K562 (cell line): Measurements from ENCODE around the gene PRUNE1. TPM values are rescaled to one million over a fixed set of nuclear protein-coding genes. Genes with fewer than 3 reads are reported as not detected.

Experiments used
- ATAC-seq: fragments of 200-7000 bp; cut with Tn5 transposase; 3 replicates; pipeline ENCODE4 v1.9.1; 2020; ENCODE audit warnings: moderate library complexity
- BruUV-seq: library from RNA; stranded (reverse); fragments of 400-500 nt; replicated peaks from 2 replicates; lab custom pipeline; 2021; lab: Mats Ljungman, UMichigan
- CTCF ChIA-PET: fragments of 300-600 bp; formaldehyde crosslinking; extraction: SDS; loops from one replicate; lab custom pipeline; 2021; ENCODE audit warnings: low intra/inter-chr PET ratio; lab: Yijun Ruan, JAX
- POLR2A ChIA-PET: fragments of 300-600, 350-650 bp; sonication (Branson Sonifier 250); formaldehyde crosslinking; extraction: SDS; loops from one replicate; lab custom pipeline; 2021; ENCODE audit warnings: antibody characterized with exemption, inconsistent platforms; lab: Yijun Ruan, JAX
- DNase-seq, 4 experiments: peaks; one replicate each; pipeline versions ENCODE4 v3.0.0 to v3.0.0-alpha.2; 2011 to 2018; ENCODE audit warnings: low spot score in 3 of 4, mixed read lengths in 3 of 4; ENCODE audit errors: extremely low read depth in 1 of 4
- FAIRE-seq: peaks from 2 replicates; lab custom pipeline; 2011; peaks lifted over from hg19 to GRCh38; lab: Jason Lieb, UNC
- H2AFZ ChIP-seq: 2 replicates; pipeline ENCODE4 v1.6.0; 2011; ENCODE audit warnings: low read depth, low read length, control low read depth, inconsistent platforms
- H3K27ac ChIP-seq: fragments of 200-600 bp; 3 replicates; pipeline ENCODE4 v1.8.0; 2011; ENCODE audit warnings: low read depth, mild to moderate bottlenecking, control low read depth, inconsistent platforms, low read length, moderate library complexity, mixed read lengths; ENCODE audit errors: extremely low read depth
- H3K27me3 ChIP-seq, 2 experiments: fragments of 300-600 bp in 1 of 2; 2 replicates in 1 of 2; 3 replicates in 1 of 2; pipeline versions ENCODE4 v1.6.0 to v1.8.0; 2011; ENCODE audit warnings: inconsistent platforms in 2 of 2, low read length in 2 of 2, mild to moderate bottlenecking in 1 of 2, mixed read lengths in 1 of 2, moderate library complexity in 1 of 2; ENCODE audit not compliant: control insufficient read depth in 2 of 2, insufficient read depth in 2 of 2
- H3K36me3 ChIP-seq: fragments of 300-600 bp; 3 replicates; pipeline ENCODE4 v1.8.0; 2011; ENCODE audit warnings: mild to moderate bottlenecking, low read length, inconsistent platforms; ENCODE audit not compliant: control insufficient read depth, insufficient read depth
- H3K4me1 ChIP-seq, 2 experiments: fragments of 200-600 bp in 1 of 2; replicated peaks in 1 of 2; 2 replicates in 1 of 2; 3 replicates in 1 of 2; pipeline versions ENCODE4 v1.5.1 to v1.8.0; 2011; ENCODE audit warnings: inconsistent platforms in 2 of 2, low read length in 2 of 2, mild to moderate bottlenecking in 1 of 2, mixed read lengths in 1 of 2, moderate library complexity in 1 of 2; ENCODE audit not compliant: control insufficient read depth in 2 of 2, insufficient read depth in 2 of 2
- H3K4me2 ChIP-seq: 2 replicates; pipeline ENCODE4 v1.6.1; 2011; ENCODE audit warnings: low read length, control low read depth, inconsistent platforms, mixed read lengths; ENCODE audit not compliant: insufficient read depth
- H3K4me3 ChIP-seq: fragments of 200-600 bp; sonication (generic), shearing (Covaris generic); 2 replicates; pipeline ENCODE4 v1.5.1; 2016; ENCODE audit warnings: control low read depth, inconsistent platforms
- H3K79me2 ChIP-seq: fragments of 200-600 bp; 3 replicates; pipeline ENCODE4 v1.8.0; 2011; ENCODE audit warnings: low read length, inconsistent platforms; ENCODE audit not compliant: control insufficient read depth, insufficient read depth
- H3K9ac ChIP-seq, 2 experiments: 2 replicates each; pipeline versions ENCODE4 v1.6.0 to v1.6.1; 2011; ENCODE audit warnings: low read depth in 2 of 2, low read length in 2 of 2, control low read depth in 1 of 2, inconsistent platforms in 1 of 2, mild to moderate bottlenecking in 1 of 2, mixed read lengths in 1 of 2; ENCODE audit not compliant: insufficient read depth in 1 of 2
- H3K9me1 ChIP-seq: one replicate; pipeline ENCODE4 v1.6.0; 2011; ENCODE audit warnings: inconsistent platforms, mild to moderate bottlenecking, low read length, moderate library complexity; ENCODE audit not compliant: control insufficient read depth, insufficient read depth
- H3K9me3 ChIP-seq: replicated peaks from 2 replicates; pipeline ENCODE4 v1.5.1; 2011; ENCODE audit warnings: low read depth, low read length, inconsistent platforms; ENCODE audit not compliant: control insufficient read depth, insufficient read depth
- H4K20me1 ChIP-seq: replicated peaks from 2 replicates; pipeline ENCODE4 v1.6.1; 2011; ENCODE audit warnings: low read length, inconsistent platforms, mixed read lengths; ENCODE audit not compliant: control insufficient read depth, insufficient read depth
- CCNT2 ChIP-seq: IDR thresholded peaks from 2 replicates; pipeline ENCODE4 v1.6.1; 2011; ENCODE audit warnings: borderline replicate concordance, low read depth, mild to moderate bottlenecking, moderate library complexity, mixed read lengths, low read length; ENCODE audit not compliant: insufficient read length; ENCODE audit errors: extremely low read depth
- EP300 ChIP-seq: IDR thresholded peaks from 2 replicates; pipeline ENCODE4 v1.6.1; 2012; ENCODE audit warnings: low read length, improper control_type of control experiment
- GTF2E2 ChIP-seq: fragments of 200-800 bp; sonication (Bioruptor generic); IDR thresholded peaks from 2 replicates; pipeline ENCODE4 v1.6.1; 2016; ENCODE audit warnings: missing genetic modification characterization, missing compliant biosample characterization
- HMGN3 ChIP-seq: IDR thresholded peaks from 2 replicates; pipeline ENCODE4 v1.6.1; 2011; ENCODE audit warnings: borderline replicate concordance, low read depth, mild to moderate bottlenecking, mixed read lengths, low read length; ENCODE audit not compliant: insufficient read length; ENCODE audit errors: extremely low read depth
- MAFG ChIP-seq: fragments of 450-650 bp; conservative IDR thresholded peaks from 2 replicates; pipeline ENCODE4 v1.6.1; 2016; ENCODE audit warnings: missing genetic modification characterization, missing compliant biosample characterization
- MNT ChIP-seq, 2 experiments: fragments of 450-650 bp; conservative IDR thresholded peaks; 2 replicates each; pipeline ENCODE4 v1.6.1; 2017; ENCODE audit warnings: mild to moderate bottlenecking in 2 of 2, moderate library complexity in 2 of 2
- NRF1 ChIP-seq, 2 experiments: fragments of 450-650 bp; IDR thresholded peaks in 1 of 2; conservative IDR thresholded peaks in 1 of 2; 2 replicates each; pipeline ENCODE4 v1.6.1; 2014; ENCODE audit warnings: mild to moderate bottlenecking in 2 of 2
- PHF8 ChIP-seq: fragments of 200-600 bp; sonication (generic); IDR thresholded peaks from 2 replicates; pipeline ENCODE4 v1.6.1; 2012; ENCODE audit warnings: mixed run types, mild to moderate bottlenecking, inconsistent platforms, low read length, moderate library complexity, borderline replicate concordance
- RBFOX2 ChIP-seq: fragments of 200-400 bp; formaldehyde crosslinking; IDR thresholded peaks from 2 replicates; pipeline ENCODE4 v1.6.1; 2017; ENCODE audit warnings: low read depth, mild to moderate bottlenecking, low read length, moderate library complexity
- RFX1 ChIP-seq: fragments of 450-650 bp; IDR thresholded peaks from 2 replicates; pipeline ENCODE4 v1.6.1; 2016; ENCODE audit warnings: mild to moderate bottlenecking, moderate library complexity
- STAG1 ChIP-seq: sonication (generic); formaldehyde crosslinking; IDR thresholded peaks from 2 replicates; pipeline ENCODE4 v1.5.0; 2020; ENCODE audit warnings: missing genetic modification reagents, borderline replicate concordance
- ZFX ChIP-seq: sonication (generic); formaldehyde crosslinking; IDR thresholded peaks from 2 replicates; pipeline ENCODE4 v1.8.0; 2022; ENCODE audit warnings: mild to moderate bottlenecking, missing genetic modification reagents, moderate library complexity
- WGBS: fragments of 100-300 bp; shearing (Covaris generic); methylation state at CpG from one replicate; pipeline ENCODE4 v1.1.6; 2016; ENCODE audit warnings: low coverage, mixed read lengths; ENCODE audit not compliant: insufficient coverage; ENCODE audit errors: missing lambda C conversion rate; 5-methylcytosine and 5-hydroxymethylcytosine counted together
- in situ Hi-C: fragments of 300-500 bp; cut with MboI; formaldehyde crosslinking; loops from 4 replicates; pipeline ENCODE4 v1.15.0; 2018; ENCODE audit warnings: inconsistent platforms, mixed read lengths
- intact Hi-C: fragments of 100-400 bp; cut with micrococcal nuclease; formaldehyde crosslinking; loops from 2 replicates; pipeline ENCODE4 v1.14.2; 2022
- polyA plus RNA-seq, 8 experiments: library from polyadenylated mRNA; depleted of rRNA in 4 of 8; stranded (reverse) in 5 of 8; unstranded in 3 of 8; fragments of >200 nt; fragmentation: Nextera tagmentation in 2 of 8; fragmentation: Illumina TruSeq in 1 of 8; extraction: Ambion mirVana in 2 of 8; extraction: Trizol in 1 of 8; gene quantifications; 2 replicates each; pipeline versions ENCODE4 v1.2.1 to v1.2.3, GENCODE V29; 2011 to 2014; ENCODE audit warnings: inconsistent platforms in 1 of 8, missing spikeins in 1 of 8
- total RNA-seq, 7 experiments: library from RNA; depleted of rRNA in 6 of 7; stranded (reverse); fragments of >200 nt in 6 of 7; fragmentation: Illumina TruSeq in 2 of 7; extraction: Trizol in 2 of 7; gene quantifications; 2 replicates each; pipeline versions ENCODE4 v1.2.1 to v1.2.3, GENCODE V29; 2011 to 2021; ENCODE audit warnings: low replicate concordance in 1 of 7
- TF ChIP-seq, protein P1 (sequence below): sonication (generic); IDR thresholded peaks from 2 replicates; pipeline ENCODE4 v1.6.1; 2016

PRUNE1 gene
- total and polyA plus RNA-seq, 9 of the 15 experiments (the other 6 are each of a cell fraction or from before 2014, with no cell fraction given), result 16.7 to 48.3 (median 26.2) TPM

- CTCF ChIA-PET, result no interaction called here
- DNase-seq (no peak), ATAC-seq (no peak)
- Histone ChIP-seq H3K4me3 (no peak overlapping the region), H3K9ac (no peak overlapping the region), H2AFZ (no peak overlapping the region), H3K79me2 (peaks cover 5% of the 10 kb centered on the region; the same call in 2 of the 3 replicates), H3K27ac (no peak overlapping the region), H3K9me1 (no peaks in the 10 kb centered on the region), H3K36me3 (no peaks in the 10 kb centered on the region), H3K27me3 (no peaks in the 10 kb centered on the region)
- BruUV-seq, result no TSS peak
- intact Hi-C loops, result no loop called here
- POLR2A ChIA-PET, result interaction anchor here (0.7 to 2.6 kb wide), 6 partner anchors 12 to 36 kb away, joined by 3 to 16 read pairs (median 3); partner anchors contain the start of genes CDC42SE1, MINDY1 and MLLT11
- TF ChIP-seq MAFG (tag) (no peak), RFX1 (peak; percentile 56)
- TF ChIP-seq, all 486 proteins: peak for 1
- H3K4me1 ChIP-seq, result peaks cover 9 to 13% of the 10 kb centered on the region in 2 experiments; a peak in 4 of 5 replicates
- WGBS, result 42% methylated on average over 1 of the region's 1 CpG
- in situ Hi-C loops, result no loop called here
- H3K4me2 ChIP-seq, result no peak overlapping the region
- no peak for FAIRE-seq
- no peaks in the 10 kb centered on the region for H3K9me3 ChIP-seq
- H4K20me1 ChIP-seq, result no peaks in the 10 kb centered on the region
These were observed 34.9 kb downstream of the PRUNE1 start for GRCh38 chr1:151043163-151043562.

- DNase-seq (peak; percentile 68 to 73 (median 72)), ATAC-seq (peak; percentile 40), FAIRE-seq (no peak)
- Histone ChIP-seq H2AFZ (peak within 1 kb of the TSS; percentile 68), H3K4me3 (peak within 1 kb of the TSS; percentile 39), H3K9me3 (no peaks in the 10 kb centered on the region), H3K4me2 (peak within 1 kb of the TSS; percentile 64), H4K20me1 (no peaks in the 10 kb centered on the region), H3K79me2 (peaks cover 12% of the 10 kb centered on the region), H3K27ac (peak within 1 kb of the TSS; percentile 52), H3K9me1 (no peaks in the 10 kb centered on the region), H3K27me3 (no peaks in the 10 kb centered on the region), H3K4me1 (peaks cover 17 to 18% of the 10 kb centered on the region in 2 experiments; a peak in 4 of 5 replicates), H3K36me3 (peaks cover 28% of the 10 kb centered on the region), H3K9ac (peak within 1 kb of the TSS; percentile 54 to 90; a peak in 3 of 4 replicates)
- no TSS peak for BruUV-seq
- in situ Hi-C loops, result no loop called here
- intact Hi-C loops, result no loop called here
- 54% methylated on average over 11 of the region's 29 CpGs for WGBS
- ChIA-PET POLR2A (interaction anchor here (0.6 to 3.6 kb wide), 8 partner anchors 9 to 487 kb away, joined by 3 to 36 read pairs (median 4); partner anchors contain the start of genes BNIPL, CDC42SE1, MCL1 and MLLT11), CTCF (no interaction called here)
- TF ChIP-seq RBFOX2 (peak; percentile 67; the same call in 1 of the 2 replicates), EP300 (no peak), ZFX (CRISPR knock-in tag) (0 out of 2 replicates have a peak, but pooled peaks have one; percentile 76), HMGN3 (peak; percentile 30), PHF8 (0 out of 2 replicates have a peak, but pooled peaks have one; percentile 40), MNT (conservative IDR thresholded peaks at IDR 0.05) (0 out of 4 replicates have a peak, but pooled peaks of 1 of the 2 experiments have one; percentile 13), CCNT2 (peak; percentile 28), NRF1 (conservative IDR thresholded peaks at IDR 0.05 in 1 of 2, IDR thresholded peaks at IDR 0.05 in 1 of 2) (peak; percentile 84 to 87), STAG1 (CRISPR knock-in tag) (no peak), GTF2E2 (tag) (no peak)
- TF ChIP-seq, protein P1, sequence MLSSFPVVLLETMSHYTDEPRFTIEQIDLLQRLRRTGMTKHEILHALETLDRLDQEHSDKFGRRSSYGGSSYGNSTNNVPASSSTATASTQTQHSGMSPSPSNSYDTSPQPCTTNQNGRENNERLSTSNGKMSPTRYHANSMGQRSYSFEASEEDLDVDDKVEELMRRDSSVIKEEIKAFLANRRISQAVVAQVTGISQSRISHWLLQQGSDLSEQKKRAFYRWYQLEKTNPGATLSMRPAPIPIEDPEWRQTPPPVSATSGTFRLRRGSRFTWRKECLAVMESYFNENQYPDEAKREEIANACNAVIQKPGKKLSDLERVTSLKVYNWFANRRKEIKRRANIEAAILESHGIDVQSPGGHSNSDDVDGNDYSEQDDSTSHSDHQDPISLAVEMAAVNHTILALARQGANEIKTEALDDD, result no peak
These were observed 39.3 kb downstream of the PRUNE1 start, which contains the start of gene C1orf56 for GRCh38 chr1:151047591-151047924. Gene C1orf56, plus strand, starts transcription at chr1:151047751. Its CDS starts 97 bp downstream, at chr1:151047848.
